ENCODE results near the gene NDUFB6. TPM values are rescaled to one million over a fixed set of nuclear protein-coding genes. Genes with fewer than 3 reads are reported as not detected.
"Not testable (repeated sequence)": the region's sequence is repeated elsewhere in the genome, so short reads cannot be mapped to it uniquely, and the experiment has no call there.

NDUFB6 gene
- polyA plus RNA-seq (ENCODE audit: insufficient read length): 70.6 TPM
- long read RNA-seq, donor 1, transcript NDUFB6-203 (4 exons, 1,366 nt): major isoform, 205 of 230 reads
- long read RNA-seq, donor 1, transcript NDUFB6-201 (3 exons, 666 nt): minor isoform, 5 of 230 reads
- long read RNA-seq, donor 1, partial matches to known transcripts: 5 of 230 reads
- long read RNA-seq, donor 1, other reads (novel, unspliced or antisense): 11 of 230 reads
- long read RNA-seq, donor 2, transcript NDUFB6-201 (3 exons, 666 nt): minor isoform, 7 of 158 reads
- long read RNA-seq, donor 2, transcript NDUFB6-203 (4 exons, 1,366 nt): major isoform, 143 of 158 reads
- long read RNA-seq, donor 2, partial matches to known transcripts: 0 of 158 reads
- long read RNA-seq, donor 2, other reads (novel, unspliced or antisense): 7 of 158 reads
- long read RNA-seq, donor 3, transcript NDUFB6-203 (4 exons, 1,366 nt): major isoform, 96 of 100 reads
- long read RNA-seq, donor 3, partial matches to known transcripts: 0 of 100 reads
- long read RNA-seq, donor 3, other reads (novel, unspliced or antisense): 0 of 100 reads
- long read RNA-seq, donor 4, transcript NDUFB6-203 (4 exons, 1,366 nt): major isoform, 38 of 39 reads
- long read RNA-seq, donor 4, partial matches to known transcripts: 0 of 39 reads
- long read RNA-seq, donor 4, other reads (novel, unspliced or antisense): 0 of 39 reads
- long read RNA-seq, donor 5, transcript NDUFB6-203 (4 exons, 1,366 nt): major isoform, 315 of 331 reads
- long read RNA-seq, donor 5, partial matches to known transcripts: 0 of 331 reads
- long read RNA-seq, donor 5, other reads (novel, unspliced or antisense): 9 of 331 reads
- long read RNA-seq, donor 6, transcript NDUFB6-203 (4 exons, 1,366 nt): major isoform, 173 of 178 reads
- long read RNA-seq, donor 6, partial matches to known transcripts: 0 of 178 reads
- long read RNA-seq, donor 6, other reads (novel, unspliced or antisense): 0 of 178 reads
- long read RNA-seq, donor 7, transcript NDUFB6-201 (3 exons, 666 nt): minor isoform, 10 of 246 reads
- long read RNA-seq, donor 7, transcript NDUFB6-203 (4 exons, 1,366 nt): major isoform, 222 of 246 reads
- long read RNA-seq, donor 7, partial matches to known transcripts: 5 of 246 reads
- long read RNA-seq, donor 7, other reads (novel, unspliced or antisense): 8 of 246 reads
- long read RNA-seq, donor 8, transcript NDUFB6-203 (4 exons, 1,366 nt): major isoform, 51 of 54 reads
- long read RNA-seq, donor 8, partial matches to known transcripts: 0 of 54 reads
- long read RNA-seq, donor 8, other reads (novel, unspliced or antisense): 0 of 54 reads

DNA sequence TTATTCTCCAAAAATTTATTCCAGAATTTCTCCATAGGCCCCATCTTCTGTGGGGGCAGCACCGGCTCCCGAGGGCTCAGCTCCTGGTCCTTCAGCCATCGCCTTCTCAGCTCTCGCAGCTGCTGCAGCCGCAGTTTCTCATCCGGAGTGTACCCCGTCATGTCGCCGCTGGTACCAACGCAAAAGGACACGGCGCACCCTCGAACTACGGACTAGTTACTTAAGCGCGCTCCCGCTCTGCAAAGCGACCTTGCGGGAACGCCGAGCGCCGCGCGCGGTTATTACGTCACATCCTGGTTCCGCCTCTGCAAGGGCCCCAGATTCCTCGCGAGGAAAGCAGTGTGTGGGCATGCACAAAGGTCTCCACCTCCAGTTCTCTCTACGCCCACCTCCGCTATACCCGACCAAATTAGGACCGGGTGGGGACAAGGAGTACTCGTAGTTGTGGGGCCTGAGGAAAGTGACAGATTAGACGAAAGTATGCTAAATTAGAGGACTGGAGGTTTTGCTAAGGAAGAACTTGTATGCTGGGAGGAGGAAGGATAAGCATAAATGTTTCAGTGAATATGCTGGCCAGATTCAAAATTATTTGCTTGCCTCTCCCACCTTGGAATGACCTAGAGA lies at the start of gene NDUFB6:
Gene NDUFB6 (minus strand): TSS at position 260 of the 624 bp plus-strand sequence. CDS start 99 bp downstream, at position 161.
- peak; percentile 93 for DNase-seq

DNA sequence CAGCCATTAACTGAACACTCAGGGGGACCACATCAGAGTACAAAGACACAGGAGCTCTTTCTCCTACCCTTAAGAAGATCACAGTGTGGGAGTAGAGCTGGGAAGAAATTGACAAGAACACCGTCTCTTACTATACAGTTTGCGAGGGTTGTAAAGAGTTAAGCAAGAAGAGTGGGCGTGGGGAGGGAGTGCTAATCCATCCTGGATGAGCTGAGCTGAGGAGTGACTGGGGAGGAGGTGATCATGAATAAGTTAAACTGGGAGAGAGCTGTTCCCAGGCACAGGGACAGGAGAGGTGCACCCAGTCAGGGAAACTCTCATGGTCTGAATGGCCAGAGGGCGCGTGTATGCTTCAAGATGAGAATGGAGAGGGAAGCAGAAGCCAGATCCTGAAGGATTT lies 45.3 kb upstream of the NDUFB6 start:
- DNase-seq: no peak

DNA sequence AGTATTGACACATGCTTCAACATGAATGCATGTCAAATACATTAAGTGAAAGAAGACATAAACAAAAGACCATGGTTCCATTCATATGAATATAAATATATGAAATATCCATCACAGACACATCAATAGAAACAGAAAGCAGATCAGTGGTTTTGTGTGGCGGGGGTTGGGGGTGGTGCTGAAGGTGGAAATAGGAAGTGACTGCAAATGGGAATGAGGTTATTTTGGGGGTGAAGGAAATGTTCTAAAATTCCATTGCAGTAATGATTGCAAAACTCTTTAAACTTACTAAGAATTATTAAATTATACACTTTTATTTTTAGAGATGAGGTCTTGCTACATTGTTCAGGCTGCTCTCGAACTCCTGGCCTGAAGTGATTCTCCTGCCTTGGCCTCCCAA lies 33.9 kb upstream of the NDUFB6 start:
- DNase-seq: no peak

- DNase-seq: no peak
Observed at GRCh38 chr9:32603914-32604852, 31.2 kb upstream of the NDUFB6 start.

GRCh38 chr9:32599021-32599420 lies 26.1 kb upstream of the NDUFB6 start:
- DNase-seq: not testable (repeated sequence)

GRCh38 chr9:32596936-32597335 lies 24.0 kb upstream of the NDUFB6 start:
- no peak for DNase-seq

DNA sequence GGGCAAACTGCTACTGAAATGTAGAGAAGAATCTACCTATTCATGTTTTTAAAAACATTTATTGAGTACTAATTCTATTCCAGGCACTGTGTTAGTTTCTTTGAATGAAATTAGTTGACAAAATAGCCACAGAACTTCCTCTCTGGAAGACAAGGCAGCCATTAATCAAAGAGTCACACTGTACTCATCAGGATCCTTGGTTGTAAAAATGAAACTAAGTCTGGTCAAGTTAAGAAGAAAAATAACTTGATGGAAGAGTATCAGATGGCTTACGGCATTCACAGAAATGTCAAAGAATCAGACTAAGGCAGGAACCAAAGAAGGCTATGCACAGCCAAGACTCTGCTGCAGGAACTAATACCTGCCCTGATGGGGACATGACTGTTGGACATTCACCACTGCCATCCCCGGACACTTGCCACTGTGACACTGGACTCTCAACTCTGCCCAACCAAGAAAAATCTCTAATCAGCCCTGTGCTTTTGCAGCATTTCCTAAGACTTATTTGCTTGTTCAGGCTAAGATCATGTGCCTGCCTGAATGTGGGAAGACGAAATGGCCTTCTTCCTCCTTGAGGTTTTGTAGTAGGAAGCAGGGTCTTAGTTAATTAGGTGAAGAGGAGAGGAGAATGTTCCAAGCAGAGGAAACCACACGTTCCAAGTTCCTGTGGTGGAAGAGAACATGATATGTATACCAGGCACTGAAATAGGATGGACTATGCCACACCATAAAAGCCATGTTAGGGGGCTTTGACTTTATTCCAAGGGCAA lies 23.3 kb upstream of the NDUFB6 start:
- DNase-seq: no peak

GRCh38 chr9:32590898-32591297 lies 17.9 kb upstream of the NDUFB6 start:
- DNase-seq: no peak

- DNase-seq: no peak
Observed at GRCh38 chr9:32590476-32590875, 17.5 kb upstream of the NDUFB6 start.

DNA sequence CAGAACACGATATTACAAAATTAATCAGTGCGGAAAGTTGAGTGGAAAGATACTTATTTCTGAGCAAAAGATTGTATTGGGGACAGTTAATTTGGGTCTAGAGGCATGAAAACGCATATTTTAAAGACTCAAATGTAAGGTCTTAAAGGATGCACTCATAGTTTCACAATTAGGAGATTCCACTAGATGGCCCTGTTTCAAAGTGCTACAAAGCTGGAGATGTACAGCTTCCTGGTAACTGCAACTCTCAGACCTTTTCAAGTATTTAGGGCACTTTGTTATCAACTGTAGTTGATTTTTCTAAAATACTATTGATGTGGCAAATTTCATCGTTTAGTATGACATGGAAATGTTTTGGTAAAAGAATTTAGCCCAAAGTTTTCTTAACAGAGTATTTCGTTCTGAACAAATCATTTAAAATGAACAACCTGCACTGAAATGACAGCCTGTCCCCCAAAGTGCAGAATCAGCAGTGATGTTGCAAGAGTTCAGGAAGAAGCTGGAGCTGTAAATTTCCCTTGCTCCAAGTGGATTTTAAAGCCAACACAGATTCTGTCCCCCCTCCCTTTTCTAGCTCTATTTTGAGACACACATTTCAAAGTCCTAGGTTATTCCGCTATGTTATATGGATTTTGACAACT lies 16.2 kb upstream of the NDUFB6 start:
- DNase-seq: peak; percentile 44

DNA sequence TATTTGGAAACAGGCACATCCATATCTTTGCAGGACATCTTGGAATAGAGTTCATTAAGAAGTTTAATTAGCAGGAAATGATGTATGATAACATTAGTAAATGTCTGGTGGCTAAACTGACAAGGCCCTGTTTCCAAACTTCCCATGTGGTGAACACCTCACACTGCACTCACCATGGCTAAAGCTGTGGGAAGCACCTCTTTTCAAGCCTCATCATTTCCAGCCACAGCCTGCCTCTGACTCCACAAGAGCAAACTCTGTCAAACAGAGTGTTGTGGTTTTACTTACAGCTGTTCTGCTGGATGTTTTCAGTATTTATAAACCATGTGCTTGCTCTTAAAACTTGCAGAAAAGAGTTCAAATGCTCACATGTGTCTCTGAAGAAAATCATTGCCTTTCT lies 14.9 kb upstream of the NDUFB6 start:
- DNase-seq: no peak

GRCh38 chr9:32584784-32585183 lies 11.8 kb upstream of the NDUFB6 start:
- no peak for DNase-seq

- peak; percentile 76 for DNase-seq
Observed at GRCh38 chr9:32581512-32582143, 8.7 kb upstream of the NDUFB6 start.

GRCh38 chr9:32580631-32581300 lies 7.8 kb upstream of the NDUFB6 start:
- DNase-seq: no peak

DNA sequence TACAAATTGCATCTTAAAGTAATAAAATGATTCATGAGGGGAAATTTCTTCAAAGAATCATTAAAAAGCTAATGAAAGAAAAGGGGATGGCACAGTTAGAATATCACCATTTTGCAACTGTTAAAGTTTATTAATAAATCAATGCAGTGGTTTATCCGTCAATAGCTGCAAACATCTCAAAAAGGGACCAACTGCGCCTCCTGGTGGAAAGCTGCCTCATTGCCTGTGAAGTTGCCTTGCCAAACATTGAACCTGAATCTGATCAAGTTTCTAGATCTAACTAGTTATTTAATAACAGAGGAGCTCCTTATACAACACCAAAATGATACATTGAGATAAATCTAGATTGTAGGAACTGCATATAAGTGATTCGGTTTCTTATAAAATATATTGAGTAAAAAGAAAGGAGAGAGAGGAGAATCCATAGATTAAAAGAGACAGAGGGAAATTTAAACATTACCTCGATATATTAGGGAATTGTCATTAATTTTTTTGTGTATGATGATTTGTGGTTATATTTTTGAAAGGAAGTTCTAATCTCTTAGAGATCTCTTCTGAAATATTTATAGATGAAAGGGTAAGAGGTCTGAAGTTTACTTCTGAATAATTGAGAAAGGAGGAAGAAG lies 6.9 kb upstream of the NDUFB6 start:
- DNase-seq: peak; percentile 50

GRCh38 chr9:32578976-32579375 lies 6.0 kb upstream of the NDUFB6 start:
- DNase-seq: no peak

- DNase-seq: no peak
Observed at GRCh38 chr9:32577316-32577715, 4.4 kb upstream of the NDUFB6 start.

DNA sequence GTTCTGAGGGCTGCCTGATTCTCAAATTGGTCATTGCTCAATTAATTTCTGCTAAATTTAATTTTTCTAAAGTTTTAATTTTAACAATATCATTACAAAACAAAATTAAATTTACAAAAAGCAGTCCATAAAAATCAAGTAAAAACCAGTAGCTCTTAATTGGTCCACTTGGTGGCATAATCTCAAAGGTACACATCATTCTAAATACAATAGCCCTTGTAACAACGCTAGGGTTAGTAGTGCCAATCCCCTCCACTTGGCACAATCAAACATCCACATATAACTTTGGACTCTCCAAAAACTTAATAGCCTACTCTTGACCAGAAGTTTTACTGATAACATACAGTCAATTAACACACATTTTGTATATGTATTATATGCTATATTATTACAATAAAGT lies 1.9 kb upstream of the NDUFB6 start:
- DNase-seq: no peak
